Measurements from ENCODE around the gene ZBTB5.

DNA sequence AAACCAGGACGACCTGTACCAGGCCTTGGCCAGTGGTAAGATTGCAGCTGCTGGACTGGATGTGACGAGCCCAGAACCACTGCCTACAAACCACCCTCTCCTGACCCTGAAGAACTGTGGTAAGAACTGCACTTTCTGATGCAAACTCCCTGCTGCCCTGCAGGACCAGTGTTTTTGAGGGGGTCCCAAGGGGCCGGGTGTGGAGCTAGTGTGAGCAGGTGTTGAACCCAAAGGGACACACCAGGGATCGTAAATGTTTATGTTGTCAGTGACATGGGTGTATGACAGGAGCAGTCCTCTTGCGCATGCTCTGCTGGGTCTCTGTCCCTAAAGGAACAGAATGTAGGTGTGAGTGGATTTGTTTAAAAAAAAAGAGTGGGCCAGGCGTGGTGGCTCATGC is 33.2 kb downstream of the ZBTB5 start:
- TF ChIP-seq, protein P1, sequence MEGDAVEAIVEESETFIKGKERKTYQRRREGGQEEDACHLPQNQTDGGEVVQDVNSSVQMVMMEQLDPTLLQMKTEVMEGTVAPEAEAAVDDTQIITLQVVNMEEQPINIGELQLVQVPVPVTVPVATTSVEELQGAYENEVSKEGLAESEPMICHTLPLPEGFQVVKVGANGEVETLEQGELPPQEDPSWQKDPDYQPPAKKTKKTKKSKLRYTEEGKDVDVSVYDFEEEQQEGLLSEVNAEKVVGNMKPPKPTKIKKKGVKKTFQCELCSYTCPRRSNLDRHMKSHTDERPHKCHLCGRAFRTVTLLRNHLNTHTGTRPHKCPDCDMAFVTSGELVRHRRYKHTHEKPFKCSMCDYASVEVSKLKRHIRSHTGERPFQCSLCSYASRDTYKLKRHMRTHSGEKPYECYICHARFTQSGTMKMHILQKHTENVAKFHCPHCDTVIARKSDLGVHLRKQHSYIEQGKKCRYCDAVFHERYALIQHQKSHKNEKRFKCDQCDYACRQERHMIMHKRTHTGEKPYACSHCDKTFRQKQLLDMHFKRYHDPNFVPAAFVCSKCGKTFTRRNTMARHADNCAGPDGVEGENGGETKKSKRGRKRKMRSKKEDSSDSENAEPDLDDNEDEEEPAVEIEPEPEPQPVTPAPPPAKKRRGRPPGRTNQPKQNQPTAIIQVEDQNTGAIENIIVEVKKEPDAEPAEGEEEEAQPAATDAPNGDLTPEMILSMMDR (conservative IDR thresholded peaks at IDR 0.05; ENCODE audit: low read depth, low read length), result no peak
- TF ChIP-seq EZH2 (IDR thresholded peaks at IDR 0.05; ENCODE audit: borderline replicate concordance, low read depth, low read length, poor library complexity, severe bottlenecking), result no peak

All from A673 (cell line).